AG04449 (cell line): ENCODE measurements around the gene NPHP1.

Experiments used
- CTCF ChIA-PET: fragments of 350-600 bp; formaldehyde crosslinking; extraction: SDS; loops from one replicate; lab custom pipeline; 2021; ENCODE audit warnings: antibody characterized with exemption; lab: Yijun Ruan, JAX
- POLR2A ChIA-PET: fragments of 400-600, 350-600 bp; formaldehyde crosslinking; extraction: SDS; loops from one replicate; lab custom pipeline; 2020; ENCODE audit warnings: antibody characterized with exemption, inconsistent platforms; lab: Yijun Ruan, JAX
- DNase-seq: peaks from one replicate; pipeline ENCODE4 v3.0.0-alpha.2; 2010; ENCODE audit warnings: low read depth, low spot score
- H3K4me3 ChIP-seq: 2 replicates; pipeline ENCODE4 v1.5.1; 2011; ENCODE audit warnings: low read depth, mild to moderate bottlenecking, control low read depth, low read length
- CTCF ChIP-seq: IDR thresholded peaks from one replicate; pipeline ENCODE4 v1.5.1; 2011; ENCODE audit warnings: mild to moderate bottlenecking, moderate library complexity, low read length, control low read depth, inconsistent platforms; ENCODE audit not compliant: insufficient read depth; ENCODE audit errors: missing control alignments

The NPHP1 gene

GRCh38 chr2:110146183-110146944 lies 58.4 kb downstream of the NPHP1 start:
- no peak for DNase-seq
- ChIA-PET CTCF (interaction anchor here (0.7 kb wide), 1 partner anchor 11 kb away, joined by 5 read pairs; no protein-coding TSS in a partner anchor), POLR2A (no interaction called here)
- TF ChIP-seq CTCF = no peak
- no peak overlapping the region for H3K4me3 ChIP-seq

GRCh38 chr2:110143982-110144381 lies 60.8 kb downstream of the NPHP1 start:
- no peak for DNase-seq
- POLR2A ChIA-PET = no interaction called here
- TF ChIP-seq CTCF = no peak
- H3K4me3 ChIP-seq = no peak overlapping the region
- CTCF ChIA-PET = interaction anchor here (2.2 kb wide), 1 partner anchor 13 kb away, joined by 11 read pairs; no protein-coding TSS in a partner anchor

- no peak for DNase-seq
- H3K4me3 ChIP-seq = no peak overlapping the region
- ChIA-PET CTCF (interaction anchor here (0.9 to 3.1 kb wide), 3 partner anchors 16 to 24 kb away, joined by 3 to 15 read pairs (median 7); partner anchors contain the start of gene MALL), POLR2A (no interaction called here)
- TF ChIP-seq CTCF = no peak
Observed at GRCh38 chr2:110140401-110140800, 64.4 kb downstream of the NPHP1 start.

GRCh38 chr2:110134025-110134424 lies 70.8 kb downstream of the NPHP1 start:
- no peak overlapping the region for H3K4me3 ChIP-seq
- CTCF ChIA-PET = interaction anchor here (1.7 kb wide), 1 partner anchor 23 kb away, joined by 3 read pairs; no protein-coding TSS in a partner anchor
- no peak for TF ChIP-seq CTCF
- DNase-seq = no peak
- POLR2A ChIA-PET = no interaction called here

- no peak for TF ChIP-seq CTCF
- ChIA-PET POLR2A (no interaction called here), CTCF (interaction anchor here (1.0 kb wide), 1 partner anchor 26 kb away, joined by 3 read pairs; no protein-coding TSS in a partner anchor)
- H3K4me3 ChIP-seq = no peak overlapping the region
- DNase-seq = no peak
Observed at GRCh38 chr2:110131166-110131565, 73.6 kb downstream of the NPHP1 start.

- no peak for DNase-seq
- ChIA-PET POLR2A (no interaction called here), CTCF (interaction anchor here (1.0 kb wide), 1 partner anchor 27 kb away, joined by 3 read pairs; no protein-coding TSS in a partner anchor)
- TF ChIP-seq CTCF = no peak
- no peak overlapping the region for H3K4me3 ChIP-seq
Observed at GRCh38 chr2:110130757-110131156, 74.1 kb downstream of the NPHP1 start.
